OCI-LY7 (cell line): ENCODE measurements around the gene ZNF423. TPM values are rescaled to one million over a fixed set of nuclear protein-coding genes. Genes with fewer than 3 reads are reported as not detected.

Source experiments
- BruUV-seq: library from RNA; stranded (reverse); fragments of 400-500 nt; replicated peaks from 2 replicates; lab custom pipeline; 2021; lab: Mats Ljungman, UMichigan
- CTCF ChIA-PET: fragments of 300-600 bp; sonication (Branson Sonifier 250); formaldehyde crosslinking; loops from one replicate; lab custom pipeline; 2022; ENCODE audit warnings: antibody characterized with exemption; ENCODE audit not compliant: unreplicated experiment; lab: Charles Lee
- POLR2A ChIA-PET: fragments of 300-600 bp; sonication (Branson Sonifier 250); formaldehyde crosslinking; loops from one replicate; lab custom pipeline; 2022; ENCODE audit warnings: antibody characterized with exemption; lab: Charles Lee
- DNase-seq: peaks from one replicate; pipeline ENCODE4 v3.0.0-alpha.2; 2015; ENCODE audit warnings: low spot score
- H2AFZ ChIP-seq: fragments of 200-600 bp; sonication (generic), shearing (Covaris generic); 2 replicates; pipeline ENCODE4 v1.6.1; 2014; ENCODE audit warnings: mild to moderate bottlenecking, antibody characterized with exemption, low read length, moderate library complexity
- H3K27ac ChIP-seq: fragments of 200-600 bp; sonication (generic); 2 replicates; pipeline ENCODE4 v1.5.1; 2014; ENCODE audit warnings: mixed run types, low read depth, mild to moderate bottlenecking, moderate library complexity, low read length, inconsistent platforms; ENCODE audit not compliant: poor library complexity, severe bottlenecking
- H3K36me3 ChIP-seq: fragments of 200-600 bp; sonication (generic); 2 replicates; pipeline ENCODE4 v1.6.1; 2014; ENCODE audit warnings: mild to moderate bottlenecking, antibody characterized with exemption, low read length, moderate library complexity, mixed read lengths; ENCODE audit not compliant: insufficient read depth
- H3K4me1 ChIP-seq: fragments of 200-600 bp; sonication (generic); 2 replicates; pipeline ENCODE4 v1.5.1; 2014; ENCODE audit warnings: mild to moderate bottlenecking, low read length; ENCODE audit not compliant: insufficient read depth, poor library complexity, severe bottlenecking
- H3K4me2 ChIP-seq: fragments of 200-600 bp; sonication (generic); 2 replicates; pipeline ENCODE4 v1.6.1; 2014; ENCODE audit warnings: mild to moderate bottlenecking, low read length
- H3K4me3 ChIP-seq: fragments of 200-600 bp; sonication (generic); 2 replicates; pipeline ENCODE4 v1.5.1; 2014; ENCODE audit warnings: mild to moderate bottlenecking, low read depth, low read length; ENCODE audit not compliant: poor library complexity, severe bottlenecking
- H3K79me2 ChIP-seq: fragments of 200-600 bp; sonication (generic); 2 replicates; pipeline ENCODE4 v1.6.1; 2016; ENCODE audit warnings: low read depth, mild to moderate bottlenecking, low read length, moderate library complexity, mixed read lengths; ENCODE audit not compliant: insufficient read depth
- H3K9me2 ChIP-seq: fragments of 200-600 bp; sonication (generic); 2 replicates; pipeline ENCODE4 v1.6.1; 2016; ENCODE audit warnings: mild to moderate bottlenecking, low read length, mixed read lengths; ENCODE audit not compliant: insufficient read depth
- H3K9me3 ChIP-seq: fragments of 200-600 bp; sonication (generic); 2 replicates; pipeline ENCODE4 v1.6.1; 2014; ENCODE audit warnings: mild to moderate bottlenecking, mixed run types, low read length, mixed read lengths
- H4K20me1 ChIP-seq: fragments of 200-600 bp; sonication (generic); 2 replicates; pipeline ENCODE4 v1.6.1; 2014; ENCODE audit warnings: mild to moderate bottlenecking, antibody characterized with exemption, low read length, moderate library complexity, mixed read lengths; ENCODE audit not compliant: insufficient read depth
- EZH2phosphoT487 ChIP-seq: fragments of 200-600 bp; sonication (generic); IDR thresholded peaks from 2 replicates; pipeline ENCODE4 v1.6.1; 2018; ENCODE audit warnings: low read depth, borderline replicate concordance, mild to moderate bottlenecking, mixed run types, antibody characterized with exemption, low read length, moderate library complexity, mixed read lengths
- intact Hi-C: fragments of 100-400 bp; cut with micrococcal nuclease; formaldehyde crosslinking; loops from one replicate; pipeline ENCODE4 v1.10.0; 2022; ENCODE audit not compliant: unreplicated experiment
- total RNA-seq, 2 experiments: library from RNA; depleted of rRNA in 1 of 2; stranded (reverse); fragments of >200 nt in 1 of 2; shearing (Covaris generic) in 1 of 2; gene quantifications; 2 replicates each; pipeline ENCODE4 v1.2.3, GENCODE V29; 2014 to 2022
- TF ChIP-seq, protein P1 (sequence below): fragments of 200-600 bp; sonication (generic); conservative IDR thresholded peaks from 2 replicates; pipeline ENCODE4 v1.5.1; 2014; ENCODE audit warnings: mild to moderate bottlenecking, antibody characterized with exemption, low read length, moderate library complexity, mixed read lengths

ZNF423 gene
- total RNA-seq, 2 experiments from 2014 or later = 0.09 to 0.13 TPM

DNA sequence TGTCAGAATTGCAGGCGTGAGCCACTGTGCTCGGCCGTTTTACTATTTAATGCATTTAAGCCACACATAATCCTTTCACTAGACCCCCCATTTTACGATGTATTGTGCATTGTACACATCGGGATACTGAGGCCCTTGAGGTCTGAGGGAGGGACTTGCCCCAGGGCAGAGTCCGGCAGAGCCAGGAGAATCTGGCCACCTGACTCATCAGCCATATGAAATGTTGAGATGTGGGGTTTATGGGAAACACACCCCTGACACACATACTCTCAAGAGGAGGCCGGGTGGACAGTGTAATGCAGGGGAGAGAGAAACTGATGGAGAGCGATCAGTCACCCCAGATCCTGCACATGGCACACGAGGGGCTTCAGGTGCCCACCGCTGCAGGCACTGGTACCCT, 196.6 kb downstream of the ZNF423 start:
- DNase-seq = no peak
- no peak overlapping the region for H3K4me2 ChIP-seq
- no peaks in the 10 kb centered on the region for H3K4me1 ChIP-seq
- H4K20me1 ChIP-seq = no peaks in the 10 kb centered on the region
- no peaks in the 10 kb centered on the region for H3K9me2 ChIP-seq
- H3K36me3 ChIP-seq = no peaks in the 10 kb centered on the region
- no TSS peak for BruUV-seq
- no peaks in the 10 kb centered on the region for H3K9me3 ChIP-seq
- no peak overlapping the region for H3K4me3 ChIP-seq
- intact Hi-C loops = no loop called here
- no peak overlapping the region for H2AFZ ChIP-seq
- H3K79me2 ChIP-seq = no peaks in the 10 kb centered on the region
- CTCF ChIA-PET = no interaction called here
- POLR2A ChIA-PET = no interaction called here
- no peak overlapping the region for H3K27ac ChIP-seq
- no peak for TF ChIP-seq EZH2phosphoT487
- TF ChIP-seq, protein P1, sequence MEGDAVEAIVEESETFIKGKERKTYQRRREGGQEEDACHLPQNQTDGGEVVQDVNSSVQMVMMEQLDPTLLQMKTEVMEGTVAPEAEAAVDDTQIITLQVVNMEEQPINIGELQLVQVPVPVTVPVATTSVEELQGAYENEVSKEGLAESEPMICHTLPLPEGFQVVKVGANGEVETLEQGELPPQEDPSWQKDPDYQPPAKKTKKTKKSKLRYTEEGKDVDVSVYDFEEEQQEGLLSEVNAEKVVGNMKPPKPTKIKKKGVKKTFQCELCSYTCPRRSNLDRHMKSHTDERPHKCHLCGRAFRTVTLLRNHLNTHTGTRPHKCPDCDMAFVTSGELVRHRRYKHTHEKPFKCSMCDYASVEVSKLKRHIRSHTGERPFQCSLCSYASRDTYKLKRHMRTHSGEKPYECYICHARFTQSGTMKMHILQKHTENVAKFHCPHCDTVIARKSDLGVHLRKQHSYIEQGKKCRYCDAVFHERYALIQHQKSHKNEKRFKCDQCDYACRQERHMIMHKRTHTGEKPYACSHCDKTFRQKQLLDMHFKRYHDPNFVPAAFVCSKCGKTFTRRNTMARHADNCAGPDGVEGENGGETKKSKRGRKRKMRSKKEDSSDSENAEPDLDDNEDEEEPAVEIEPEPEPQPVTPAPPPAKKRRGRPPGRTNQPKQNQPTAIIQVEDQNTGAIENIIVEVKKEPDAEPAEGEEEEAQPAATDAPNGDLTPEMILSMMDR = no peak

DNA sequence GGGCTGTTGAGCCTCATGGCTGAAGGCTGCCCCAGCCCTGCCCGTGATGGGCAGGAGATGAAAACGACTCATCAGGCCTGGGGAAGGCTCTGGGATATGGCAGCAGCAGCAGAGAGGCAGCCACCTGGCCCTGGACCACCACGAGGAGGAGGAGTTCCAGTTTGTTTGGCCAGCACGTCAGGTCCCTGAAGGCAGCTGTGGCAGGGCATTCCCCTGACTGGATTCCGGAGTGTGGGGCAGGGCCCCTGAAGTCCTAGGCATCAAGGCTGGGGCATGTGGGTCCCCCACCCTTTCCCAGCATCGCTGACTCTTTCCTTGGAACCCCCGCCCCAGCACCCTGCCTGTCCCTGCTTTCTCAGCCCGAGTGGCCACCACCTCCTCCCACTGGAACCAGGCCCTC, 197.4 kb downstream of the ZNF423 start:
- Histone ChIP-seq H3K9me2 (no peaks in the 10 kb centered on the region), H3K9me3 (no peaks in the 10 kb centered on the region), H3K4me2 (no peak overlapping the region), H3K4me1 (no peaks in the 10 kb centered on the region), H3K27ac (no peak overlapping the region), H2AFZ (no peak overlapping the region), H3K4me3 (no peak overlapping the region), H3K36me3 (no peaks in the 10 kb centered on the region), H3K79me2 (no peaks in the 10 kb centered on the region), H4K20me1 (no peaks in the 10 kb centered on the region)
- BruUV-seq = no TSS peak
- DNase-seq = no peak
- intact Hi-C loops = no loop called here
- POLR2A ChIA-PET = no interaction called here
- TF ChIP-seq, protein P1 = no peak
- no peak for TF ChIP-seq EZH2phosphoT487
- CTCF ChIA-PET = no interaction called here

DNA sequence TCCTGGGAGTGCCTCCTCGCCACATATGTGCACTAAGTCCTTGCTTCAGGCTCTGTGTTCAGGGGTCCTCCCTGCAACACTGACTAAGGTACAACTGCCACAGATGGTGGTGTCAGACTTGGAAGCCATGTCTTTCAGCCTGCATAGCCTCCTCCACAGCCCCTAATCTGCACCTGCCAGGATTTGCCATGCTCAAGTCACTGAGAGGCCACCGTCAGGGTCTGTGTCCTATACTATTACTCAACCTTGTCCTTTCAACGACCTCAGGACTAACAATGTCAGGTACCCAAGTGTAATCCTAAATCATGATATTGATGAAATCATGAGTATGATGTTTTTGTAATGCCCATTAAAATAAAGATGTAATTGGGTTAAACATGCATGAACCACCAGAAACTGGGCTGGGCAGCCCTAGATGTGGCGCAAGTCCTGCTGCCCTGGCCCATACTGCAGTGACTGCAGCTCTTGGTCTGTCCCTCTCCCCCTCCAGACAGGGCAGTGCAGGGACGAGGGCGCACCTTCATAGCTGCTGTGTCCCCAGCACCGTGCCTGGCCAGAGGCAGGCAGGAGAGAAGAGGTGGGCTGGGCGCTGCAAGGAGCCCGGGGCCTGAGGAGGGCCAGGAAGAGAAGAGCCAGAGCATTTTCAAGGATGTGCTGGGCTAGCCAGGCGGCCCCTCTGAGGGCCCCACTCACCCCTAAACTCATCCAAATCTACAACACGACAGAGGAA, 198.0 kb downstream of the ZNF423 start:
- H3K4me2 ChIP-seq = no peak overlapping the region
- BruUV-seq = no TSS peak
- no peak for TF ChIP-seq EZH2phosphoT487
- TF ChIP-seq, protein P1 = no peak
- no peaks in the 10 kb centered on the region for H3K79me2 ChIP-seq
- no peak overlapping the region for H2AFZ ChIP-seq
- H3K4me3 ChIP-seq = no peak overlapping the region
- H3K9me2 ChIP-seq = no peaks in the 10 kb centered on the region
- ChIA-PET CTCF (no interaction called here), POLR2A (no interaction called here)
- no peak overlapping the region for H3K27ac ChIP-seq
- no peaks in the 10 kb centered on the region for H3K4me1 ChIP-seq
- H3K9me3 ChIP-seq = no peaks in the 10 kb centered on the region
- no peaks in the 10 kb centered on the region for H4K20me1 ChIP-seq
- no peak for DNase-seq
- no peaks in the 10 kb centered on the region for H3K36me3 ChIP-seq
- intact Hi-C loops = no loop called here
